HG03565 (cell line): ENCODE results near the gene TIMM21.
A peak's percentile ranks its signal among the peaks of the same experiment; 100 is the strongest.

Source experiments
- ATAC-seq: cut with Tn5 transposase; IDR thresholded peaks from one replicate; pipeline ENCODE4 v1.9.1; 2021; ENCODE audit warnings: mild to moderate bottlenecking, moderate library complexity; ENCODE audit not compliant: unreplicated experiment

TIMM21 gene

GRCh38 chr18:74186661-74187060, 38.3 kb downstream of the TIMM21 start:
- ATAC-seq, result no peak

DNA sequence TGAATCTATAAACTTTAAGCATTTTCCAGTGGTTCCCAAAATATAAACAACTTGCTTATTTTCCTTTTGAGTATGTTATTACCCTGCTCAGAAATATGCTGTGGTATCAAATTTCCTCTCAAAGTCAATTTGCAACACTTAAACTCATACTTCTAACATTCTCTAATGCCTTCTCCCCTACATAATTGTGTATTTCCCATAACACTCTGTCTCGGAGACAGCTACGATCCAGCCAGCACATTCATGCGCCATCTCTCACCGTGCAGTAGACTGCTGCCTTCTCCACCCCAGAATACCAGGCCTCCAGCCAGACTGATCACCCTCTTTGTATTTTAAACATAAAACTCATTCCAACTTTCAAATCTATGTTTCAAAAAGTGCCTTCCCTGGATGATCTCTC, 41.8 kb downstream of the TIMM21 start:
- ATAC-seq, result no peak

DNA sequence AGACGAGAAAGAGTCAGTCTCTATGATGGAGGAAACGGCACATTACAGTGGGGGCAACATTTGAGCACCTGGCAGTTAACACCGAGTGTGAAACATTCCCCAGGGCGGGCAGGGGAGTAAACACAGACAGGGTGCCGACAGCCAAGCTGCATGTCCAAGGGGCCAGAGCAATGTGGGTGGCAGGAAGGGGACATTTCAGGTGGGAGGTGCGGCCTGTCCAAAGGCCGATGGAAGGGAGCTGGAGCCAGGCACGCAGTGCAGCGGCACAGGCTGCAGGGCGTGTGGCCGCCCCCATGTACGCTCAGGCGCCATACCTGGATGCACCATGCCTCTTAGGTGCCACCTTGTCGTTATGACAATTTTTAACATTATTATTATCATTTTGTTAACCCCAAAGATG, 43.3 kb downstream of the TIMM21 start:
- no peak for ATAC-seq

GRCh38 chr18:74194691-74195090, 46.4 kb downstream of the TIMM21 start:
- no peak for ATAC-seq

GRCh38 chr18:74196220-74197119, 48.1 kb downstream of the TIMM21 start:
- peak; percentile 79 for ATAC-seq

- no peak for ATAC-seq
Measured at GRCh38 chr18:74197705-74198341, 49.5 kb downstream of the TIMM21 start.

DNA sequence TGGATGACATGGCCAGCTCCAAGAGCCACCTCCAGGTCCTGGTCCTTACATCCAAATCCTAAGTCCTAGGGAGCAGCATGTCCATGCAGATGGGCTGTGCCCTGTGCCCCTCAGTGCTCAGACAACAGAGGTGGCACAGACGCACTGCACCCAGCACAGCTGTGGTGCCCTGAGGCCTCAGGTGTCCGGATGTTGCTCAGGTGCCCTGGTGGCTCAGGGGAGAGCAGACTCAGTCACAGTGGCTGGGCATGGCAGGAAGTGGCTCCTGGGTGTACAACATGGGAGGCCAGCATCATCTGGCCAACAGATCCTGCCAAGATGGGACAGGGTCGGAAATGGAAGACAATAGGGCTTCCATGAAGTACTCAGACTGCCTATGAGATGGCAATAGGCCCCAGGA, 50.1 kb downstream of the TIMM21 start:
- ATAC-seq, result no peak

- no peak for ATAC-seq
Measured at GRCh38 chr18:74200780-74201179, 52.5 kb downstream of the TIMM21 start.

DNA sequence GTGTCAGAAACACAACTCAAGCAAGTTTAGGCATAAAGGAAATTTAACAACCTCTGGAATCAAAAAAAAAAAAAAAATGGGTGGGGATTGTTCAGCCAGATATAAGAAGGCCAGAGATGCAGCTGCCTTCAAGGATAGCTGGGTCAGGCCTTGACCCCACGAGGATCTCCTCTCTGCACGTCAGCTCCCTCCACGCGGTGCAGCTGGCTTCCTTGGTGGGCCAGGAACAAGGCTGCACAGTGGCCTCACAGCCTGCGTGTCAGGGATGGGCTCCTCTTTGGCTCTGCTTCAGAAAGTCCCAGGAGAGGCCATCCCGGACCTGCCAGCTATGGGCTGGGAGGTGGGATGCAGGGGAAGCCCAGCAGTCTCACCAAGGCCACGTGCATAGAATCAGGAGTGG, 55.5 kb downstream of the TIMM21 start:
- ATAC-seq, result no peak

DNA sequence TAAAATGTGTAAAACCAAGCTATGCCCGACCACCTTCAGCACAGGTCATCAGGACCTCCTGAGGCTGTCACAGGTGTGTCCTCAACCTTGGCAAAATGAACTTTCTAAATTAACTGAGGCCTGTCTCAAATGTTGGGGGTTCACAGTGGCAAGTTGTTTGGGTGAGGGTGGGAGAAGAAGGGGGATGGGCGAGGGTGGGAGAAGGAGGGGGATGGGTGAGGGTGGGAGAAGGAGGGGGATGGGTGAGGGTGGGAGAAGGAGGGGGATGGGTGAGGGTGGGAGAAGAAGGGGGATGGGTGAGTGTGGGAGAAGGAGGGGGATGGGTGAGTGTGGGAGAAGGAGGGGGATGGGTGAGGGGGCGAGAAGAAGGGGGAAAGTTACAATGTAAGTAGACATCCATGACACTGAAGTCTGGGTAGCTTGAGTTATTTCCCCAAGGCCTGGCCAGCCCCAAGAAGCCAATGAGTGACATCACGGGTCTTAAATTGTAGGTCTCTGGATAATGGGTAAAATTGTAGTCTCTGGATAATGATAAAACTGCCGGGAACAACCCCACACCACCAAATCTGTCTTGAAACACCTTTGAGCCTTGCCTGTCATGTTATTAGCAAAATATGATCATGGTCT, 56.3 kb downstream of the TIMM21 start:
- no peak for ATAC-seq
